ENCODE results near the gene ACTR10.
"Not testable (repeated sequence)": the region's sequence is repeated elsewhere in the genome, so short reads cannot be mapped to it uniquely, and the experiment has no call there.

The ACTR10 gene

GRCh38 chr14:58216544-58216943 is 16.6 kb downstream of the ACTR10 start:
- DNase-seq (ENCODE audit: low spot score), result no peak

DNA sequence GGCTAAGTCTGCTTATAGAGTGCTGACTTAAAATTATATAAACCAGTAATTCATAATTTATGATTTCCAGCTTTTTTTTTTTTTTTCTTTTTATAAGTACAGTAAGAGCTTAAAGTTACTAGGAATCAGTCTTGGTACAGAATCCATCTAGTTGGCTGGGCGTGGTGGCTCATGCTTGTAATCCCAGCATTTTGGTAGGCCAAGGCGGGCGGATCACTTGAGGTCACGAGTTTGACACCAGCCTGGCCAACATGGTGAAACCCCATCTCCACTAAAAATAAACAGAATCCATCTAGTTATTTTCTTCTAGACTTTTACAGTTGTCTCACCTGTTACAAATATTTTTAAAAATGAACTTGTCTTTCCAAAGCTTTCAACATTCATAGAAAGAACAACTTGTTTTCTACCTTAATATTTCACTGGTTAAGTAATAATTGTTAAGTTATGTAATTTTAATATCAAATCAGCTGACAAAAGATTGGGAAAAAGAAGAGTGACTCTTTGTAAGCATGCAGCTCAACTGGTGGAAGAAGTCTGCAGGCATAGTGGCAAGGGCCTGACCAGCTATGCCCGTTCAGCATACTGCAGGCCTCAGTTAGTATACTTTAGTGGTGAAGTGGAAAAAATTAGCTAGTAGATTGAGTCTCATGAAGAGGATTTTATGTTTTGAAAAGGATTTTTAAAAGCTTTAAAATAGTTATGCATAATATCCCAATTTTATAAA is 27.3 kb downstream of the ACTR10 start:
- no peak for DNase-seq (ENCODE audit: low spot score)

DNA sequence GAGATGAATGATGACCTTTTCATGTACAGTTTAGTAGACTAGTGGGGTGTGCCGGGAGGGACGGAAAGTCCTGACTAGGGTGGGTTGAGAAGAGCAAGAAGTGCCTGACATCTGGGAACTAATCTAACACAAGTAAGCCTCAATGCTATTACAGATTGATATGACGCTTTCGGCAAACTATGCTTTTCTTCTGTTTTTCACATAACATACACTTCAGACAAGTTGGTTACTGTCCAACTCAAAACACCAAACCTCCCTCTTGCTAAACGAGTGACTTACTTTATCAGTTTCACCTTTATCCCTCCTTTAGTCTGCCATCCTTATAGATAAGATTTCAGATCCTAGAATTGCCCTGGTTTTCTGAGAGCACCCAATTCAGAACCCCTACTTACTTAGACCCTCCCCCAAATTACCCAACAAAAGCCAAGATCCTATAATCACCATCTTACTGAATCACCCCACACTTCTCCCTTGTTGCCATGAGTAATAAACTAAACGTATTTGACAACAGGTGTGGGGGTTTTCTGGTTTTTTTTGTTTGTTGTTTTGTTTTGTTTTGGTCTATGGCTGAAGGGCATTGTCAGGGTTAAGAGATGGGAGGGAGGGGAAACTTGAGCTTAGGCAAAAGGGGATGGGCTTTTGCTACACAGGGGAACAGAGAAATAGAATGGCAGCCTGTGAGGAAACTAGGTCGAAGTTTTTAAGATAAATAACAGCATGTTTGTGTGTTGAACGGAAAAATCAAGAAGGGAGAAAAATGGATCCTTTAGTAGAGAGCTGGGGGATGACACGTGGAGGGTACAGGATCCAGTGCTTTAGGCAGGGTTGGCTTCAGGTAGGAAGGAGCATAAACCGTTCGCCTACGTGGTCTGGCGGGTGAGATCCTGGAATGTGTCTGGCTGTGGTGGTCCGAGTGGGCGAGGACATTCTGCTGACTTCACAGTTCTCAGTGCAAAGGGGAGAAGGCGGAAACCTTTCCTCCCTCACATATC is 38.6 kb downstream of the ACTR10 start:
- DNase-seq (ENCODE audit: low spot score), result peak; percentile 72

DNA sequence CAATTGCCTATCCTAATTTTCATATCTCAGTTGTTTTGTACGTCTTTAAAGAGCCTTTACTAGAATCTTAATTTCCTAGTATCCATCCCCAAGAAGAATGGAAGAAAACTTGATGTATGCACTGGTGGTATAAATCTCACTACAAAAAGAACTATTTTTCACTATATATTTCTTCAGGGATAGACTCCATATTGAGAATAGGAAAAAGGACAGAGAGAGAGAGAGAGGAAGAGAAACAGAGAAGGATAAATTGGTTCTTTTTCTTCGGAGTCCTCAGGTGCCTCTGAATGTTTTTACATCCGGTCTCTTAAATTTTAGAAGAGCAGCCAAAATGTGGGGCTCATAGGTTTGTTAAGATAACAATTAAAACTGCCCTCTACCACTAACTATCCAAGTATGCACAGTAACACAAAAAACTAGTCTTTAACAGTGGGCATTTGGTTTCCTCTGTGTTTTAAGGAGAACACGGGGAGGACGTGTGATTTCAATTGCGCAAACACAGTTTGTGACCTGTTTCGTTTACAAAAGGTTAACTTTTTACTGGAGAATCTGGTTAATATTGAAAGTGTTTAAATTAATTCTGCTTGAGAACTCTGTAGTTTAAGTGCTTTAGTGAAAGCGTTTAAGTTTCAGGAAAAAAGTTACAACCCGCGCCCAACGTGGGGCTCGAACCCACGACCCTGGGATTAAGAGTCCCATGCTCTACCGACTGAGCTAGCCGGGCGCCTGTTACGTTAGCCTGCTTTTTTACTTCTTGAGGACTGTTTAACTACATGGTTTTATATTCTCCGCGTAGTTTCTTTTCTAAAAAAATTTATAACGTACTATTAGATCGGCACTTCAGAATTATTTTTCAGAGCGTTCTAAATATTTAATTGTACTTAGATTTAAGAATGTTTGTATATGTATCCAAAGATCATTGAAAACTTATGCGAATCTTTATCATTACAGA is 39.6 kb downstream of the ACTR10 start:
- peak; percentile 85 for DNase-seq (ENCODE audit: low spot score)

GRCh38 chr14:58243790-58244555 is 44.0 kb downstream of the ACTR10 start:
- no peak for DNase-seq (ENCODE audit: low spot score)

GRCh38 chr14:58244556-58245387 is 44.8 kb downstream of the ACTR10 start, which contains the start of gene PSMA3:
Gene PSMA3, plus strand, starts transcription at chr14:58244843. Its CDS starts 78 bp downstream, at chr14:58244921.
- peak; percentile 97 for DNase-seq (ENCODE audit: low spot score)

DNA sequence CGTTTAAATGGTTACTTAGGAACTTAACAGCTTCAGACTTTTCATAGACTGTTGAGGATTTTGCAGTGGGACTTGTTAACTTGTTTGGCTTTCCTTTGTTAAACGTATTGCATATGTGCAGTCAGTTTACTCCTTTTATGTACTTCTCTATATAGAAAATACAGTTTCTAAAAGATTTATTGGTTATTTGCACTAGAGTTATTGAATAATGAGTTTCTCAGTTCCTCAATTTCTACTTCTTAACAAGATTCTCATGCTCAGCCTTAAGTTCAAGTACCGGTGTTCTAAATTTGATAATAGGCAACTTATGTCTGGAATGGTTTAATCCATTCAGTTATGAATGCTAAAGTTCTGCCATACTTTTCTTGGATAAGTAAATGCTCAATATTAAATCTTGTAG is 45.6 kb downstream of the ACTR10 start:
- DNase-seq (ENCODE audit: low spot score), result no peak

- no peak for DNase-seq (ENCODE audit: low spot score)
These were observed 49.7 kb downstream of the ACTR10 start for GRCh38 chr14:58249611-58250010.

GRCh38 chr14:58258156-58258555 is 58.2 kb downstream of the ACTR10 start:
- no peak for DNase-seq (ENCODE audit: low spot score)

DNA sequence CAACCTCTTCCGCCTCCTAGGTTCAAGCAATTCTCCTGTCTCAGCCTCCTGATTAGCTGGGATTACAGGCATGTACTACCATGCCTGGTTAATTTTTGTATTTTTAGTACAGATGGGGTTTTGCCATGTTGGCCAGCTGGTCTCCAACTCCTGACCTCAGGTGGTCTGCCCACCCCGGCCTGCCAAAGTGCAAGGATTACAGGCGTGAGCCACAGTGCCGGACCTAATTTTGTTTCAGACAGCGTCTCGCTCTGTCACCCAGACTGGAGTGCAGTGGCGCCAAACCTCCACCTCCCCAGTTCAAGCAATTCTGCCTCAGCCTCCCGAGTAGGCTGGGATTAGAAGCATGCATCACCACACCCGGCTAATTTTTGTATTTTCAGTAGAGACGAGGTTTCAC is 62.1 kb downstream of the ACTR10 start:
- not testable (repeated sequence) for DNase-seq (ENCODE audit: low spot score)

- no peak for DNase-seq (ENCODE audit: low spot score)
These were observed 65.5 kb downstream of the ACTR10 start for GRCh38 chr14:58265401-58265800.

- no peak for DNase-seq (ENCODE audit: low spot score)
These were observed 70.7 kb downstream of the ACTR10 start for GRCh38 chr14:58270628-58271027.

GRCh38 chr14:58272588-58273372 is 72.8 kb downstream of the ACTR10 start:
- DNase-seq (ENCODE audit: low spot score), result no peak

GRCh38 chr14:58274881-58275280 is 74.9 kb downstream of the ACTR10 start:
- no peak for DNase-seq (ENCODE audit: low spot score)

GRCh38 chr14:58275527-58276190 is 75.7 kb downstream of the ACTR10 start:
- DNase-seq (ENCODE audit: low spot score), result no peak

- no peak for DNase-seq (ENCODE audit: low spot score)
These were observed 76.3 kb downstream of the ACTR10 start for GRCh38 chr14:58276208-58276607.

DNA sequence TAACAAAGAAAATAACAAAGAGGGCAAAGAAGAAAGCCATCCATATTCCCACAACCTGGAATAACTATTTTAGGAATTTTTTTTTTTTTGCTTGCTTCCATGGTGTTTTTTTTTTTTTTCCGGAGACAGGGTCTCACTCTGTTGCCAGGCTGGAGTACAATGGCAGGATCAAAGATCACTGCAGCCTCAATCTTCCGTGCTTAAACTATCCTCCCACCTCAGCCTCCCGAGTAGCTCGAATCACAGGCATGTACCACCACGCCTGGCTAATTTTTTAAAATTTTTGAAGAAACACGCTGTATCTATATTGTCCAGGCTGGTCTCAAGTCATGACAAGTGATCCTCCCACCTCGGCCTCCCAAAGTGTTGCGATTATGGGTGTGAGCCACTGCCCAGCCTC is 78.2 kb downstream of the ACTR10 start:
- no peak for DNase-seq (ENCODE audit: low spot score)

- DNase-seq (ENCODE audit: low spot score), result no peak
These were observed 81.2 kb downstream of the ACTR10 start for GRCh38 chr14:58280954-58281787.
